WERI-Rb-1 (cell line): ENCODE results near the gene LPCAT3.

ENCODE experiments used
- DNase-seq: peaks from one replicate; pipeline ENCODE4 v3.0.0-alpha.2; 2020
- H3K27ac ChIP-seq: fragments of 250-450 bp; sonication (Bioruptor Pico); 2 replicates; pipeline ENCODE4 v1.5.1; 2020; ENCODE audit warnings: mild to moderate bottlenecking, moderate library complexity
- H3K27me3 ChIP-seq: fragments of 250-450 bp; sonication (Bioruptor Pico); 2 replicates; pipeline ENCODE4 v1.5.1; 2021; ENCODE audit warnings: mild to moderate bottlenecking, low read depth, moderate library complexity; ENCODE audit not compliant: insufficient read depth, severe bottlenecking
- H3K36me3 ChIP-seq: fragments of 250-450 bp; sonication (Bioruptor Pico); 2 replicates; pipeline ENCODE4 v1.5.1; 2020; ENCODE audit warnings: mild to moderate bottlenecking, moderate library complexity
- H3K4me3 ChIP-seq: 2 replicates; pipeline ENCODE4 v1.5.1; 2011; ENCODE audit warnings: low read depth, mild to moderate bottlenecking, control low read depth, low read length
- H3K9me3 ChIP-seq: fragments of 250-450 bp; sonication (Bioruptor Pico); 2 replicates; pipeline ENCODE4 v1.5.1; 2021; ENCODE audit warnings: mild to moderate bottlenecking, moderate library complexity; ENCODE audit not compliant: severe bottlenecking
- CTCF ChIP-seq: IDR thresholded peaks from 2 replicates; pipeline ENCODE4 v1.5.1; 2011; ENCODE audit warnings: low read depth, mild to moderate bottlenecking, control low read depth, inconsistent platforms, low read length

LPCAT3 gene

DNA sequence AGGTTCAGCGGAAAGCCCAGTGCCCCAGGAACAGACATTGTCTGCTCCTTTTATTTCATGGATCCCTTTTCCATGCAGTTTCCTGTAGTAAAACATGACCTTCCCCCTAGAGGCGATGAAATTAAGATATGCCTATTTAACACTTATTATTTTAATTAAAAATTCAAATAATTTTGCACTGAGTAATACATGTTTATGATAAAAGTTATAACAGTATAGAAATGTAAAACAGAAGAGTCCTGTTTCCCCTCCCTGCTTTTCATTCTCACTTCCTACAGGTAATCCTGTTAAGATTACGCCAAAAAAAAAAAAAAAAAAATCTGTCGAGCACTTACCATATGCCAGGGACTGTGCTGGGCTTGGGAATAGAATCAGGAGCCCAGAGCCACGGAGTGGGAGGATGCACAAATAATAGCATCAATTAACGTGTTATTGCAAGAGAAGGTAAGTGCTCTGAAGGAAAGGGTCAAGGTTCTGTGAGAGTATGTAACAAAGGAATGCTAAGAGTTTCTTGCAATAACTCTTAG is 830 bp upstream of the LPCAT3 start:
- Histone ChIP-seq H3K36me3 (peaks cover 6% of the 10 kb centered on the region; the same call in 1 of the 2 replicates), H3K27me3 (no peaks in the 10 kb centered on the region), H3K9me3 (no peaks in the 10 kb centered on the region), H3K4me3 (peak overlapping the region; percentile 74), H3K27ac (peak overlapping the region; percentile 89)
- peak; percentile 25 for DNase-seq
- no peak for TF ChIP-seq CTCF

- TF ChIP-seq CTCF: no peak
- Histone ChIP-seq H3K36me3 (peaks cover 6% of the 10 kb centered on the region), H3K27ac (peak overlapping the region; percentile 89), H3K27me3 (no peaks in the 10 kb centered on the region), H3K9me3 (no peaks in the 10 kb centered on the region), H3K4me3 (peak overlapping the region; percentile 74)
- DNase-seq: no peak
Measured at GRCh38 chr12:7017870-7018349, 366 bp downstream of the LPCAT3 start.

GRCh38 chr12:7016958-7017571 is 1.2 kb downstream of the LPCAT3 start:
- DNase-seq: no peak
- Histone ChIP-seq H3K27ac (no peak overlapping the region), H3K9me3 (no peaks in the 10 kb centered on the region), H3K4me3 (peak overlapping the region; percentile 74), H3K27me3 (no peaks in the 10 kb centered on the region), H3K36me3 (peaks cover 6% of the 10 kb centered on the region)
- no peak for TF ChIP-seq CTCF

GRCh38 chr12:7015555-7016370 is 2.5 kb downstream of the LPCAT3 start:
- H3K36me3 ChIP-seq: peaks cover 6% of the 10 kb centered on the region

GRCh38 chr12:7013101-7013500 is 5.2 kb downstream of the LPCAT3 start:
- Histone ChIP-seq H3K27me3 (no peaks in the 10 kb centered on the region), H3K36me3 (peaks cover 6% of the 10 kb centered on the region), H3K4me3 (no peak overlapping the region), H3K9me3 (no peaks in the 10 kb centered on the region), H3K27ac (no peak overlapping the region)
- no peak for TF ChIP-seq CTCF
- DNase-seq: no peak

More at GRCh38 chr12:7015555-7016370, 2.5 kb downstream of the LPCAT3 start:
- Histone ChIP-seq H3K4me3 (no peak overlapping the region), H3K27me3 (no peaks in the 10 kb centered on the region), H3K27ac (no peak overlapping the region), H3K9me3 (no peaks in the 10 kb centered on the region)
- no peak for TF ChIP-seq CTCF
- no peak for DNase-seq
